Measurements from ENCODE around the gene POU5F2.

DNA sequence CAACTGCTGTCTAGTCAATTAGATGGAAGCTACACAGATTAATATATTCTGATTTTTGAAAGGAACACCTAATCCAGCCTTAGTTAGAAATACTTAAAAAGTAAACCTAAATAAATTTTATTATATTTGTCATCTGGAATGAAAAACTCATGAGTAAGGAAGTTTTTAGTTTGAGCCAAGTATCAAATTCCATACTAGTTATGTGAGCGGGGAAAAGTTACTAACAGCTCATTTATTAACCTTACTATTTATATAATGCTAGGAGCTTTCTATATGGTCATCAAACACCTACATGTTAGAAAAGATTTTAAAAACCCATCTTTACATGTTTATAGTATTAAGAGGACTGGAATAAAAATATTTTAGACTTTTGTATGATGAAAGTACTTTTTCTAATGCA is 41.6 kb upstream of the POU5F2 start:
- no peak for TF ChIP-seq GATA3 (IDR thresholded peaks at IDR 0.05; ENCODE audit: low read depth, low read length)
- TF ChIP-seq GATA2 (IDR thresholded peaks at IDR 0.05; ENCODE audit: low read depth, low read length), result no peak
